GM13977 (cell line): ENCODE data around the gene LEPROT.

Experiments
- DNase-seq: peaks from one replicate; pipeline ENCODE4 v3.0.0; 2012; ENCODE audit warnings: low spot score
- in situ Hi-C: fragments of 300-500 bp; cut with MboI; formaldehyde crosslinking; loops from one replicate; pipeline ENCODE4 v1.12.0; 2022; ENCODE audit warnings: low sequenced_read_pairs, low pct_unique_long_range_greater_than_20kb, mixed read lengths, inconsistent platforms; ENCODE audit not compliant: unreplicated experiment
- TF ChIP-seq, protein P1 (sequence below): IDR thresholded peaks from 2 replicates; pipeline ENCODE4 v1.5.1; 2012; ENCODE audit warnings: mild to moderate bottlenecking, control low read depth; ENCODE audit not compliant: insufficient read depth; ENCODE audit errors: extremely low read depth, missing control alignments

The LEPROT gene

DNA sequence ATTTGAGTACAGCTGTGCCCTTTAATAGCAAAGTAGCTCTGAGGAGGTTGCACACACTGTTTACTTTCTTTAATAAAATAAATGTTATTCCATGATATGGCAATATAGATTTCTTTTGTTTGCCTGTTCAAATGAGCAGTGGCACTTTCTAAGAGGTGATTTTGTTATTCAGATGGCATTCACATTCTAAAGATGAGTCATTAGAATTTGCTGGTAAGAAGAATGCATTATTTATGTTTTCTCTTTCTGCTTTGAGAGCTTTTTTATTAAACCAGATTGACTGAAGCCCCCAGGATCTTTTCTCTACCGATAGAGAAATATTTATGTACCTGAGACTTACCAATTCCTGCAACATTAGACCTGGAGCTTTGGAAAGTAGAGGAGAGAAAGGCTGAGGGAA lies 11.2 kb upstream of the LEPROT start:
- in situ Hi-C loops: no loop called here
- TF ChIP-seq, protein P1, sequence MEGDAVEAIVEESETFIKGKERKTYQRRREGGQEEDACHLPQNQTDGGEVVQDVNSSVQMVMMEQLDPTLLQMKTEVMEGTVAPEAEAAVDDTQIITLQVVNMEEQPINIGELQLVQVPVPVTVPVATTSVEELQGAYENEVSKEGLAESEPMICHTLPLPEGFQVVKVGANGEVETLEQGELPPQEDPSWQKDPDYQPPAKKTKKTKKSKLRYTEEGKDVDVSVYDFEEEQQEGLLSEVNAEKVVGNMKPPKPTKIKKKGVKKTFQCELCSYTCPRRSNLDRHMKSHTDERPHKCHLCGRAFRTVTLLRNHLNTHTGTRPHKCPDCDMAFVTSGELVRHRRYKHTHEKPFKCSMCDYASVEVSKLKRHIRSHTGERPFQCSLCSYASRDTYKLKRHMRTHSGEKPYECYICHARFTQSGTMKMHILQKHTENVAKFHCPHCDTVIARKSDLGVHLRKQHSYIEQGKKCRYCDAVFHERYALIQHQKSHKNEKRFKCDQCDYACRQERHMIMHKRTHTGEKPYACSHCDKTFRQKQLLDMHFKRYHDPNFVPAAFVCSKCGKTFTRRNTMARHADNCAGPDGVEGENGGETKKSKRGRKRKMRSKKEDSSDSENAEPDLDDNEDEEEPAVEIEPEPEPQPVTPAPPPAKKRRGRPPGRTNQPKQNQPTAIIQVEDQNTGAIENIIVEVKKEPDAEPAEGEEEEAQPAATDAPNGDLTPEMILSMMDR: no peak
- no peak for DNase-seq

DNA sequence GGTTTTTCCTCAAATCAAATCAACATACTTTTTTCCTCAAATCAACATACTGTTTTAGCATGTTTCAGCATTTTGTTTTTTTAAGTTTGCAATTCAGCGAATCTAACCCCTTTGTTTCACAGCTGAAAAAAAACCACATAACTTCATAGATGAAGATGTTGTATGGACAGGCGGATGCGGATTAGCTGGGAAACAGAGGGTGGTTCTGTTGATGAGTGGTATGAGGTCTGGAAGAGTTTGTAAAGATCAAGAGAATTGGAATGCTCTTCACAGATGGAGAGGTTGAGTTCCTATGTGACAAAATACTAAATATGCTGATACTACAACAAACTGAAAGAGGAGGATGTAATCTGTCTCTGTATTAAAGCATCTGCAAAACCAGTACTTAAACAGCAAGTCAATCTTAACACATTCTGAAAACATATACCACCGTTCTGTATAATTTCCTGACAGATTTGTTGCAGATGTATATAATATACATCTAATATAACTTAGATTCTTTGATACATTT lies 10.6 kb upstream of the LEPROT start:
- DNase-seq: no peak
- in situ Hi-C loops: no loop called here
- TF ChIP-seq, protein P1: no peak

DNA sequence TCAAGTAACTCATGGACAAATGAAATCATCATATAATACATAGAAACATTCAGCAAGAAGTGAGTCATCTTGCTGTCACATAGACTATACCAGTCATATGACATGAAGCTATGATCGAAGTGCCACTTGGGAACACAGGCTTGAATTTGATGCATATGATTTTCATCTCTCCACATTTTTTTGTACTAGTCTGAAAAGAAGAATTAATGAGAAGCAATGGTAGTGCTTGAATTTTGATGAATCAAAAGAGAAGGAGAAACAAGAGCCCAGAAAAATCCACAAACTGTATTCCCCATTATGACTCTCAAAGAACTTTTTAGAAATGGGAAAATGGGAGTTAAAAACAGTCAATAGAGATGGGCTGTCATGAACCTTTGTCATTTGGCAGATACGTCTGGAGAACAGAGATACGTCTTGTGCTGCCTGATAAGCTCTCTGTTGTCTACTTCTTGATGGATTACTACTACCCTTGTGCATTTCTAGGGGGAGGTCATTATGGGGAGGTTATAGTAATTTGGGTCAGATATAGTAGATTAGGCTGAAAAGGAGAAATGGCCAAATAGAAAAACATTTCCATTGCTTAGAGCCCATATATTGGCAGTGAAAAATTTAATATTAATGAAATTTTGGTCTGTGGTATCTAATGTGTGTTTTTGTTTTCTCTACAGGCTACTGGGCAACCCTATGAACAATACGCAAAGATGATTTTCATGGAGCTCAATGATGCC lies 8.0 kb upstream of the LEPROT start:
- in situ Hi-C loops: no loop called here
- TF ChIP-seq, protein P1: no peak
- DNase-seq: no peak

DNA sequence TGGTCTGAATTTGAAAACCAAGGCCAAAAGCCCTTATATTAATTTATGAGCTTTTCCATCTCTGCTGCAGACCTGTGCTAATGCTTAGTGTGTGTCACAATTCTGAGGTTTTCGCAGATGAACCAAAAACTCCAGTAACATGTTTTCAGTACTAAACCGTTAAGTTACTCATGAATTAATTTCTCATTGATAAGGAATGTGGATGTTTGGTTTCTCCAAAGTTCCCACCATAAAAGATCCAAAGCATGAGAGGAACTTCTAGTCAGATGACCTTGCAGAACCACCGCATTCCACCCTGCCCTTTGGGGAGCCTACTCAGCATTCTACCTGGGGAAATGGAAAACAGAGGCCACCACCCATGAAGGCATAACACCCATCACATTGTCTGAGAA lies 7.5 kb upstream of the LEPROT start:
- DNase-seq: no peak
- TF ChIP-seq, protein P1: no peak
- in situ Hi-C loops: no loop called here

DNA sequence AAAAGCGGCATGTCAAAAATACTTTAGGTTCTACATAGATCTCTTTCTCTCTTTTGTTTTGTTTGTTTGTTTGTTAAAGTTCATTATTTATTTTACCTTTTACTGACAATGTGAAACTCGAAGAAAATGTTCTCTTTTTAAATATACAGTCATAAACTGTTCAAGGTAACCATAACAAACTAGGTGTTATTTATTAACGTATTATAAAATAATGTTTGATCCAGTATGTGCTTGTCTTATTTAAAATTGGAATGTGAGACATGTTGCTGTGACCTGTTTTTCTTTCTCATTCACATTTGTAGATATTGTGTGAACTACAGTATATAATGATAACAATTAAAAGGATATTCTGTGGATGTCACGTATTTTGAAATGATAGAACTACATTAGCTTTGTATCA lies 5.9 kb upstream of the LEPROT start:
- DNase-seq: no peak
- in situ Hi-C loops: no loop called here
- TF ChIP-seq, protein P1: no peak

DNA sequence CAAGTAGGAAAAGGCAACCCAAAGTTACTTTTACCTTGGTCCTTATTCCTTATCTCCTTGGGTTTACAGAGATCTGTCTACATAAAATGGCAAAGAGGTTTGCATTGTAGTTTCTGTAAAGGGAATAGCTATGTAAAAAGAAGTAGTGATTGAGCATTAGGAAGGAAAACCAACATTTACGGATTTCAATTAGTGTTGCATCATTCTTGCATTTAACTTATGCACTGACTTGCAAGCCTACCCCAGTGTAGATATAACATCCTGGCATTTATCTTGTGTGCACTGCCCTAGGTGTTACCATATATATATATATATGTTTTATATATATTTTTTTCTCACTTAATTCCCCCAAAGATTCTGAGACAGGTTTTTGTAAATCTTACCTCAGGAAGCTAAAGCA lies 3.7 kb upstream of the LEPROT start:
- in situ Hi-C loops: no loop called here
- TF ChIP-seq, protein P1: no peak
- no peak for DNase-seq
